HEK293 (cell line): ENCODE measurements around the gene CPLX3.
A peak's percentile ranks its signal among the peaks of the same experiment; 100 is the strongest.

ENCODE experiments used
- CTCF ChIP-seq: fragments of 450-650 bp; formaldehyde crosslinking; IDR thresholded peaks from 2 replicates; pipeline ENCODE4 v1.5.1; 2016; ENCODE audit warnings: missing biosample characterization, missing genetic modification characterization
- HOXA7 ChIP-seq: sonication (generic); formaldehyde crosslinking; IDR thresholded peaks from 2 replicates; pipeline ENCODE4 v1.8.1; 2022; ENCODE audit warnings: missing genetic modification reagents, borderline replicate concordance
- RBAK ChIP-seq: fragments of 450-650 bp; formaldehyde crosslinking; IDR thresholded peaks from 2 replicates; pipeline ENCODE4 v1.5.1; 2016; ENCODE audit warnings: missing biosample characterization, missing genetic modification characterization
- SALL2 ChIP-seq: fragments of 450-650 bp; formaldehyde crosslinking; IDR thresholded peaks from 2 replicates; pipeline ENCODE4 v1.5.0; 2017; ENCODE audit warnings: missing biosample characterization, mild to moderate bottlenecking, missing genetic modification characterization, borderline replicate concordance
- SCRT1 ChIP-seq: fragments of 450-650 bp; formaldehyde crosslinking; IDR thresholded peaks from 2 replicates; pipeline ENCODE4 v1.5.1; 2016; ENCODE audit warnings: missing biosample characterization, missing genetic modification characterization, borderline replicate concordance
- TCF7L2 ChIP-seq: IDR thresholded peaks from 2 replicates; pipeline ENCODE4 v1.6.1; 2011; ENCODE audit warnings: low read depth, mild to moderate bottlenecking, inconsistent platforms, low read length, moderate library complexity, borderline replicate concordance
- ZNF112 ChIP-seq: fragments of 450-650 bp; formaldehyde crosslinking; IDR thresholded peaks from 2 replicates; pipeline ENCODE4 v1.5.0; 2017; ENCODE audit warnings: missing biosample characterization, missing genetic modification characterization
- ZNF138 ChIP-seq: fragments of 450-650 bp; formaldehyde crosslinking; IDR thresholded peaks from 2 replicates; pipeline ENCODE4 v1.5.1; 2016; ENCODE audit warnings: missing biosample characterization, missing genetic modification characterization, borderline replicate concordance
- ZNF169 ChIP-seq: fragments of 450-650 bp; formaldehyde crosslinking; IDR thresholded peaks from 2 replicates; pipeline ENCODE4 v1.5.1; 2016; ENCODE audit warnings: missing biosample characterization, missing genetic modification characterization
- ZNF2 ChIP-seq: fragments of 450-650 bp; formaldehyde crosslinking; IDR thresholded peaks from 2 replicates; pipeline ENCODE4 v1.5.1; 2016; ENCODE audit warnings: missing biosample characterization, missing genetic modification characterization
- ZNF202 ChIP-seq: fragments of 450-650 bp; formaldehyde crosslinking; IDR thresholded peaks from 2 replicates; pipeline ENCODE4 v1.5.1; 2016; ENCODE audit warnings: missing biosample characterization, missing genetic modification characterization, borderline replicate concordance
- ZNF248 ChIP-seq: fragments of 450-650 bp; formaldehyde crosslinking; IDR thresholded peaks from 2 replicates; pipeline ENCODE4 v1.5.1; 2017; ENCODE audit warnings: missing biosample characterization, missing genetic modification characterization
- ZNF280C ChIP-seq: fragments of 450-650 bp; formaldehyde crosslinking; IDR thresholded peaks from 2 replicates; pipeline ENCODE4 v1.5.1; 2016; ENCODE audit warnings: missing biosample characterization, missing genetic modification characterization
- ZNF341 ChIP-seq: fragments of 450-650 bp; formaldehyde crosslinking; IDR thresholded peaks from 2 replicates; pipeline ENCODE4; 2016; ENCODE audit warnings: low read depth, missing biosample characterization, missing genetic modification characterization
- ZNF354C ChIP-seq: fragments of 450-650 bp; formaldehyde crosslinking; IDR thresholded peaks from 2 replicates; pipeline ENCODE4 v1.5.1; 2016; ENCODE audit warnings: missing biosample characterization, missing genetic modification characterization, low read depth, borderline replicate concordance
- ZNF398 ChIP-seq: fragments of 450-650 bp; formaldehyde crosslinking; IDR thresholded peaks from 2 replicates; pipeline ENCODE4 v1.5.1; 2017; ENCODE audit warnings: missing biosample characterization, missing genetic modification characterization
- ZNF423 ChIP-seq: fragments of 450-650 bp; formaldehyde crosslinking; IDR thresholded peaks from 2 replicates; pipeline ENCODE4 v1.5.1; 2016; ENCODE audit warnings: missing biosample characterization, missing genetic modification characterization
- ZNF561 ChIP-seq: fragments of 450-650 bp; IDR thresholded peaks from 2 replicates; pipeline ENCODE4 v1.5.1; 2018; ENCODE audit warnings: missing biosample characterization, missing genetic modification characterization, borderline replicate concordance
- ZNF621 ChIP-seq: fragments of 450-650 bp; formaldehyde crosslinking; IDR thresholded peaks from 2 replicates; pipeline ENCODE4 v1.5.1; 2017; ENCODE audit warnings: missing biosample characterization, missing genetic modification characterization
- ZNF747 ChIP-seq: fragments of 450-650 bp; formaldehyde crosslinking; IDR thresholded peaks from 2 replicates; pipeline ENCODE4 v1.5.1; 2016; ENCODE audit warnings: missing biosample characterization, missing genetic modification characterization
- ZNF777 ChIP-seq: fragments of 450-650 bp; formaldehyde crosslinking; IDR thresholded peaks from 2 replicates; pipeline ENCODE4 v1.5.1; 2017; ENCODE audit warnings: missing biosample characterization, missing genetic modification characterization, borderline replicate concordance
- ZNF792 ChIP-seq: fragments of 450-650 bp; formaldehyde crosslinking; IDR thresholded peaks from 2 replicates; pipeline ENCODE4 v1.5.1; 2016; ENCODE audit warnings: missing biosample characterization, missing genetic modification characterization
- ZNF843 ChIP-seq: fragments of 450-650 bp; formaldehyde crosslinking; IDR thresholded peaks from 2 replicates; pipeline ENCODE4 v1.5.1; 2016; ENCODE audit warnings: missing biosample characterization, missing genetic modification characterization
- TF ChIP-seq, protein P1 (sequence below): fragments of 450-650 bp; formaldehyde crosslinking; IDR thresholded peaks from 2 replicates; pipeline ENCODE4 v1.5.1; 2016; ENCODE audit warnings: missing biosample characterization, missing genetic modification characterization
- TF ChIP-seq, protein P2 (sequence below): fragments of 450-650 bp; formaldehyde crosslinking; IDR thresholded peaks from 2 replicates; pipeline ENCODE4 v1.5.1; 2016; ENCODE audit warnings: missing biosample characterization, missing genetic modification characterization
- TF ChIP-seq, protein P3 (sequence below): fragments of 450-650 bp; IDR thresholded peaks from 2 replicates; pipeline ENCODE4 v1.5.1; 2018; ENCODE audit warnings: missing biosample characterization, mild to moderate bottlenecking, missing genetic modification characterization

The CPLX3 gene

DNA sequence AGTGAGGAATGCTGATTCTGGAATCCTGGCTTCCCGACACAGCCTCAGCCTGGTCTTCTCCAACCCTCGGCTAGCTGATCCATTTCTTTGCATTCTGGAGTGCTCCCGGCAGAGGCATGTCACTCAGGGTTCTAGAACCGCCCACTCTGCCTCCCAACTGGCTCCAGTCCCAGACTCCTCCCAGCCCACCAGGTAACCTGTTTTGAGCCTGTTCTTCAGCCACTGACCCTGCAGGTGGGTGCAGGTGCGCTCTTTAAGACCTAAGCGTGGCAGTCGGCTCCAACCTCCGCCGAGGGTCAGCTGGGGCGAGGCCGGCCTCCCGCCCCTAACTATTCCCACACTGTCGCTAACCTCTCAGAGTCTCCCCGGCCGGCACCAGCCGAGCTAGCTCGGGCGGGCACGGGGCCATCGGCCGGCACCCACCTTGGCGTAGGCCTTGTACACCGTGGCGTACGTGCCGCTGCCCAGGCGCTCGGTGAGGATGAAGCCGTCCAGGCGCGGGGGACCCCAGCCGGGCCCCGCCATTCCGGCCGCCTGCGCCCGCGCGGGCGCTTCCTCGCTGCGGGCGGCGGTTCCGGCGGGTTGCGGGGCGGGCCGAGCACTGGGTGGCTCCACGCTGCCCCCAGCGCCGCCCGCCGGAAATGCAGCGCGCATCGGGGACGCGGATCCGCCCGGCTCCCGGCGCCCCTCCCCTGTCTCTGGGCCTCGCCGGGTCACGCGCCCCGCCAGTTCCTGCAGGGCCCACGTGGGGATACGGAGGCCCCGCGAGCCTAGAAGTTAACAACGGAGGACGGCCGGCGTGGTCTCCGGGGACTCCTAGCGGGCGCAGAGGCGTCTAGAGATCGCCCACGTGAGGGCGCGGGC, 16.4 kb downstream of the CPLX3 start, which contains the start of gene ULK3 (continued):
- no peak for TF ChIP-seq RBAK (tag by site-specific recombination)
- no peak for TF ChIP-seq ZNF354C
- TF ChIP-seq ZNF777 (tag by site-specific recombination) = no peak
- TF ChIP-seq ZNF747 (tag by site-specific recombination) = no peak
- TF ChIP-seq ZNF2 = peak; percentile 64
- TF ChIP-seq, protein P1, sequence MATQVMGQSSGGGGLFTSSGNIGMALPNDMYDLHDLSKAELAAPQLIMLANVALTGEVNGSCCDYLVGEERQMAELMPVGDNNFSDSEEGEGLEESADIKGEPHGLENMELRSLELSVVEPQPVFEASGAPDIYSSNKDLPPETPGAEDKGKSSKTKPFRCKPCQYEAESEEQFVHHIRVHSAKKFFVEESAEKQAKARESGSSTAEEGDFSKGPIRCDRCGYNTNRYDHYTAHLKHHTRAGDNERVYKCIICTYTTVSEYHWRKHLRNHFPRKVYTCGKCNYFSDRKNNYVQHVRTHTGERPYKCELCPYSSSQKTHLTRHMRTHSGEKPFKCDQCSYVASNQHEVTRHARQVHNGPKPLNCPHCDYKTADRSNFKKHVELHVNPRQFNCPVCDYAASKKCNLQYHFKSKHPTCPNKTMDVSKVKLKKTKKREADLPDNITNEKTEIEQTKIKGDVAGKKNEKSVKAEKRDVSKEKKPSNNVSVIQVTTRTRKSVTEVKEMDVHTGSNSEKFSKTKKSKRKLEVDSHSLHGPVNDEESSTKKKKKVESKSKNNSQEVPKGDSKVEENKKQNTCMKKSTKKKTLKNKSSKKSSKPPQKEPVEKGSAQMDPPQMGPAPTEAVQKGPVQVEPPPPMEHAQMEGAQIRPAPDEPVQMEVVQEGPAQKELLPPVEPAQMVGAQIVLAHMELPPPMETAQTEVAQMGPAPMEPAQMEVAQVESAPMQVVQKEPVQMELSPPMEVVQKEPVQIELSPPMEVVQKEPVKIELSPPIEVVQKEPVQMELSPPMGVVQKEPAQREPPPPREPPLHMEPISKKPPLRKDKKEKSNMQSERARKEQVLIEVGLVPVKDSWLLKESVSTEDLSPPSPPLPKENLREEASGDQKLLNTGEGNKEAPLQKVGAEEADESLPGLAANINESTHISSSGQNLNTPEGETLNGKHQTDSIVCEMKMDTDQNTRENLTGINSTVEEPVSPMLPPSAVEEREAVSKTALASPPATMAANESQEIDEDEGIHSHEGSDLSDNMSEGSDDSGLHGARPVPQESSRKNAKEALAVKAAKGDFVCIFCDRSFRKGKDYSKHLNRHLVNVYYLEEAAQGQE (tag by site-specific recombination) = no peak
- TF ChIP-seq ZNF112 (tag by site-specific recombination) = no peak
- no peak for TF ChIP-seq ZNF280C (tag by site-specific recombination)
- TF ChIP-seq, protein P2, sequence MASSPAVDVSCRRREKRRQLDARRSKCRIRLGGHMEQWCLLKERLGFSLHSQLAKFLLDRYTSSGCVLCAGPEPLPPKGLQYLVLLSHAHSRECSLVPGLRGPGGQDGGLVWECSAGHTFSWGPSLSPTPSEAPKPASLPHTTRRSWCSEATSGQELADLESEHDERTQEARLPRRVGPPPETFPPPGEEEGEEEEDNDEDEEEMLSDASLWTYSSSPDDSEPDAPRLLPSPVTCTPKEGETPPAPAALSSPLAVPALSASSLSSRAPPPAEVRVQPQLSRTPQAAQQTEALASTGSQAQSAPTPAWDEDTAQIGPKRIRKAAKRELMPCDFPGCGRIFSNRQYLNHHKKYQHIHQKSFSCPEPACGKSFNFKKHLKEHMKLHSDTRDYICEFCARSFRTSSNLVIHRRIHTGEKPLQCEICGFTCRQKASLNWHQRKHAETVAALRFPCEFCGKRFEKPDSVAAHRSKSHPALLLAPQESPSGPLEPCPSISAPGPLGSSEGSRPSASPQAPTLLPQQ = peak; percentile 96
- no peak for TF ChIP-seq ZNF169
- no peak for TF ChIP-seq ZNF621 (tag by site-specific recombination)
- TF ChIP-seq ZNF423 (tag by site-specific recombination) = peak; percentile 91
- TF ChIP-seq ZNF138 = no peak
- TF ChIP-seq ZNF341 (tag by site-specific recombination) = peak; percentile 93
- peak; percentile 71 for TF ChIP-seq SCRT1 (tag by site-specific recombination)
- TF ChIP-seq ZNF202 (tag by site-specific recombination) = no peak
- TF ChIP-seq CTCF = peak; percentile 99
- peak; percentile 62 for TF ChIP-seq ZNF843 (tag by site-specific recombination)
- TF ChIP-seq, protein P3, sequence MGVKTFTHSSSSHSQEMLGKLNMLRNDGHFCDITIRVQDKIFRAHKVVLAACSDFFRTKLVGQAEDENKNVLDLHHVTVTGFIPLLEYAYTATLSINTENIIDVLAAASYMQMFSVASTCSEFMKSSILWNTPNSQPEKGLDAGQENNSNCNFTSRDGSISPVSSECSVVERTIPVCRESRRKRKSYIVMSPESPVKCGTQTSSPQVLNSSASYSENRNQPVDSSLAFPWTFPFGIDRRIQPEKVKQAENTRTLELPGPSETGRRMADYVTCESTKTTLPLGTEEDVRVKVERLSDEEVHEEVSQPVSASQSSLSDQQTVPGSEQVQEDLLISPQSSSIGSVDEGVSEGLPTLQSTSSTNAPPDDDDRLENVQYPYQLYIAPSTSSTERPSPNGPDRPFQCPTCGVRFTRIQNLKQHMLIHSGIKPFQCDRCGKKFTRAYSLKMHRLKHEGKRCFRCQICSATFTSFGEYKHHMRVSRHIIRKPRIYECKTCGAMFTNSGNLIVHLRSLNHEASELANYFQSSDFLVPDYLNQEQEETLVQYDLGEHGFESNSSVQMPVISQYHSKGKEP = peak; percentile 78
- TF ChIP-seq ZNF398 (tag by site-specific recombination) = 0 out of 2 replicates have a peak, but pooled peaks have one; percentile 19
- TF ChIP-seq HOXA7 (CRISPR knock-in tag) = no peak
- peak; percentile 91; the same call in 1 of the 2 replicates for TF ChIP-seq ZNF561 (tag by site-specific recombination)
- no peak for TF ChIP-seq SALL2 (tag by site-specific recombination)
- no peak for TF ChIP-seq ZNF248 (tag by site-specific recombination)
- no peak for TF ChIP-seq TCF7L2
- no peak for TF ChIP-seq ZNF792 (tag by site-specific recombination)
